Measurements from ENCODE around the gene COPS8.

GRCh38 chr2:237113026-237113795 lies 27.5 kb downstream of the COPS8 start:
- no peak for TF ChIP-seq CTCF (IDR thresholded peaks at IDR 0.05)
- TF ChIP-seq POLR2A (IDR thresholded peaks at IDR 0.05), result no peak

Data from sigmoid colon (tissue), 3 donors.